ENCODE results near the gene XAGE5.

- TF ChIP-seq EZH2phosphoT487 (conservative IDR thresholded peaks at IDR 0.05; ENCODE audit: low read length), result no peak
- TF ChIP-seq, protein P1, sequence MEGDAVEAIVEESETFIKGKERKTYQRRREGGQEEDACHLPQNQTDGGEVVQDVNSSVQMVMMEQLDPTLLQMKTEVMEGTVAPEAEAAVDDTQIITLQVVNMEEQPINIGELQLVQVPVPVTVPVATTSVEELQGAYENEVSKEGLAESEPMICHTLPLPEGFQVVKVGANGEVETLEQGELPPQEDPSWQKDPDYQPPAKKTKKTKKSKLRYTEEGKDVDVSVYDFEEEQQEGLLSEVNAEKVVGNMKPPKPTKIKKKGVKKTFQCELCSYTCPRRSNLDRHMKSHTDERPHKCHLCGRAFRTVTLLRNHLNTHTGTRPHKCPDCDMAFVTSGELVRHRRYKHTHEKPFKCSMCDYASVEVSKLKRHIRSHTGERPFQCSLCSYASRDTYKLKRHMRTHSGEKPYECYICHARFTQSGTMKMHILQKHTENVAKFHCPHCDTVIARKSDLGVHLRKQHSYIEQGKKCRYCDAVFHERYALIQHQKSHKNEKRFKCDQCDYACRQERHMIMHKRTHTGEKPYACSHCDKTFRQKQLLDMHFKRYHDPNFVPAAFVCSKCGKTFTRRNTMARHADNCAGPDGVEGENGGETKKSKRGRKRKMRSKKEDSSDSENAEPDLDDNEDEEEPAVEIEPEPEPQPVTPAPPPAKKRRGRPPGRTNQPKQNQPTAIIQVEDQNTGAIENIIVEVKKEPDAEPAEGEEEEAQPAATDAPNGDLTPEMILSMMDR (IDR thresholded peaks at IDR 0.05; ENCODE audit: insufficient read depth, low read length, poor library complexity, severe bottlenecking), result no peak
Observed at GRCh38 chrX:52830551-52830950, 19.5 kb downstream of the XAGE5 start.

Data from SU-DHL-6 (cell line).